MCF 10A (cell line): ENCODE results near the gene GTPBP3. TPM values are rescaled to one million over a fixed set of nuclear protein-coding genes. Genes with fewer than 3 reads are reported as not detected.

ENCODE experiments used
- Bru-seq: library from RNA; stranded (reverse); fragments of 400-500 nt; gene quantifications from one replicate; lab custom pipeline; 2021; lab: Mats Ljungman, UMichigan
- BruChase-seq, 2 experiments: library from RNA; stranded (reverse); fragments of 400-500 nt; gene quantifications; one replicate each; lab custom pipeline; 2021; lab: Mats Ljungman, UMichigan
- BruUV-seq: library from RNA; stranded (reverse); fragments of 400-500 nt; replicated peaks from 2 replicates; lab custom pipeline; 2021; lab: Mats Ljungman, UMichigan
- CTCF ChIA-PET: fragments of 300-600 bp; sonication (Branson Sonifier 250); formaldehyde crosslinking; extraction: SDS; loops from one replicate; lab custom pipeline; 2021; ENCODE audit warnings: antibody characterized with exemption, inconsistent platforms; lab: Yijun Ruan, JAX
- POLR2A ChIA-PET: fragments of 300-600, 350-650 bp; sonication (Branson Sonifier 250); formaldehyde crosslinking; extraction: SDS; loops from one replicate; lab custom pipeline; 2020; ENCODE audit warnings: antibody characterized with exemption, inconsistent platforms; lab: Yijun Ruan, JAX
- DNase-seq: peaks from one replicate; pipeline ENCODE4 v3.0.0-alpha.2; 2018; ENCODE audit not compliant: unreplicated experiment
- H3K27ac Mint-ChIP-seq: one replicate; pipeline ENCODE4 v1.8.0; 2022; ENCODE audit warnings: mild to moderate bottlenecking, low read depth, mixed read lengths; ENCODE audit not compliant: unreplicated experiment
- H3K27me3 Mint-ChIP-seq: one replicate; pipeline ENCODE4 v1.8.0; 2022; ENCODE audit warnings: mixed read lengths; ENCODE audit not compliant: insufficient read depth, unreplicated experiment
- H3K36me3 Mint-ChIP-seq: one replicate; pipeline ENCODE4 v1.8.0; 2022; ENCODE audit warnings: mild to moderate bottlenecking, moderate library complexity, mixed read lengths; ENCODE audit not compliant: insufficient read depth, unreplicated experiment
- H3K4me1 Mint-ChIP-seq: one replicate; pipeline ENCODE4 v1.8.0; 2022; ENCODE audit warnings: mixed read lengths; ENCODE audit not compliant: insufficient read depth, unreplicated experiment
- H3K4me3 Mint-ChIP-seq: one replicate; pipeline ENCODE4 v1.8.0; 2022; ENCODE audit warnings: mild to moderate bottlenecking, moderate library complexity, mixed read lengths; ENCODE audit not compliant: unreplicated experiment
- H3K9me3 Mint-ChIP-seq: one replicate; pipeline ENCODE4 v1.8.0; 2022; ENCODE audit warnings: mixed read lengths; ENCODE audit not compliant: unreplicated experiment
- CTCF ChIP-seq: fragments of 200-600 bp; IDR thresholded peaks from one replicate; pipeline ENCODE4 v1.8.0; 2022; ENCODE audit warnings: antibody characterized with exemption, mild to moderate bottlenecking; ENCODE audit not compliant: unreplicated experiment
- intact Hi-C: fragments of 100-400 bp; cut with micrococcal nuclease; formaldehyde crosslinking; loops from 2 replicates; pipeline ENCODE4 v1.14.1; 2022
- long read RNA-seq: library from polyadenylated mRNA; stranded (forward); transcript quantifications from one replicate; pipeline ENCODE4 v2.0.0, GENCODE V29; 2022
- total RNA-seq: library from RNA; stranded (reverse); gene quantifications from 2 replicates; pipeline ENCODE4 v1.2.3, GENCODE V29; 2022

Gene GTPBP3
- 24.8 and 27.9 TPM in 2 replicates for total RNA-seq
- percentile 49 among the genes with signal in this experiment for Bru-seq, nascent RNA
- BruChase-seq, experiment 1, labeled RNA remaining after a 6-hour chase: percentile 70 among the genes with signal in this experiment
- BruChase-seq, experiment 2, labeled RNA remaining after a 2-hour chase: percentile 59 among the genes with signal in this experiment
- long read RNA-seq, transcript GTPBP3-222 (9 exons, 2,493 nt): minor isoform, 10 of 49 reads
- long read RNA-seq, transcript GTPBP3-201 (9 exons, 2,579 nt): major isoform, 22 of 49 reads
- long read RNA-seq, partial matches to known transcripts: 2 of 49 reads
- long read RNA-seq, other reads (novel, unspliced or antisense): 9 of 49 reads

GRCh38 chr19:17336872-17337674 is at the start of gene GTPBP3:
Gene GTPBP3, plus strand, starts transcription at chr19:17337553. Its CDS starts 59 bp downstream, at chr19:17337612.
- intact Hi-C loops: no loop called here
- ChIA-PET CTCF (interaction anchor here (0.5 to 1.3 kb wide), 4 partner anchors 32 to 576 kb away, joined by 3 to 4 read pairs (median 3); partner anchors contain the start of gene MRPL34), POLR2A (interaction anchor here (0.6 to 10.1 kb wide), 12 partner anchors 11 to 595 kb away, joined by 3 to 152 read pairs (median 4); partner anchors contain the start of genes ABHD8, BABAM1, CCDC124 and DDA1)
- BruUV-seq: TSS peak; percentile 60
- no peaks in the 10 kb centered on the region for H3K27me3 Mint-ChIP-seq
- peaks cover 15% of the 10 kb centered on the region for H3K36me3 Mint-ChIP-seq
- peak; percentile 99 for DNase-seq
- no peak for TF ChIP-seq CTCF
- H3K9me3 Mint-ChIP-seq: no peaks in the 10 kb centered on the region
- H3K4me1 Mint-ChIP-seq: peaks cover 15% of the 10 kb centered on the region
- H3K27ac Mint-ChIP-seq: peak within 1 kb of the TSS; percentile 93
- peak within 1 kb of the TSS; percentile 98 for H3K4me3 Mint-ChIP-seq

GRCh38 chr19:17289489-17289888 is 47.9 kb upstream of the GTPBP3 start:
- intact Hi-C loops: no loop called here
- H3K27me3 Mint-ChIP-seq: no peaks in the 10 kb centered on the region
- no peak overlapping the region for H3K4me3 Mint-ChIP-seq
- no TSS peak for BruUV-seq
- CTCF ChIA-PET: interaction anchor here (0.6 to 1.3 kb wide), 2 partner anchors 16 to 22 kb away, joined by 5 read pairs; partner anchors contain the start of genes BABAM1 and MRPL34
- TF ChIP-seq CTCF: no peak
- POLR2A ChIA-PET: interaction anchor here (0.7 kb wide), 1 partner anchor 182 kb away, joined by 3 read pairs; no protein-coding TSS in a partner anchor
- no peaks in the 10 kb centered on the region for H3K4me1 Mint-ChIP-seq
- no peak overlapping the region for H3K27ac Mint-ChIP-seq
- H3K36me3 Mint-ChIP-seq: no peaks in the 10 kb centered on the region
- DNase-seq: no peak
- H3K9me3 Mint-ChIP-seq: no peaks in the 10 kb centered on the region

- peak; percentile 80 for TF ChIP-seq CTCF
- BruUV-seq: no TSS peak
- intact Hi-C loops: loop anchor here (1.0 to 5.0 kb wide), 4 partner anchors 55 to 174 kb away; no protein-coding TSS in a partner anchor
- H3K27me3 Mint-ChIP-seq: no peaks in the 10 kb centered on the region
- peak; percentile 98 for DNase-seq
- ChIA-PET POLR2A (interaction anchor here (0.5 to 3.3 kb wide), 21 partner anchors 9 to 864 kb away, joined by 3 to 21 read pairs (median 5); partner anchors contain the start of genes ABHD8, ANO8, BABAM1 and DDA1), CTCF (interaction anchor here (0.6 to 3.0 kb wide), 24 partner anchors 9 to 560 kb away, joined by 3 to 13 read pairs (median 4); partner anchors contain the start of genes ANKLE1, MRPL34 and MYO9B)
- peak overlapping the region; percentile 80 for H3K4me3 Mint-ChIP-seq
- H3K36me3 Mint-ChIP-seq: peaks cover 17% of the 10 kb centered on the region
- peaks cover 4% of the 10 kb centered on the region for H3K4me1 Mint-ChIP-seq
- H3K27ac Mint-ChIP-seq: peak overlapping the region; percentile 31
- H3K9me3 Mint-ChIP-seq: no peaks in the 10 kb centered on the region
Observed at GRCh38 chr19:17292301-17293074, 44.9 kb upstream of the GTPBP3 start.
